Gastroesophageal sphincter (tissue), 4 donors: Measurements from ENCODE around the gene DHX35. TPM values are rescaled to one million over a fixed set of nuclear protein-coding genes. Genes with fewer than 3 reads are reported as not detected.

Source experiments
- ATAC-seq: fragments of 150-250 bp; one replicate; pipeline ENCODE4 v1.9.1; 2016; ENCODE audit warnings: mild to moderate bottlenecking, moderate library complexity
- H3K27ac ChIP-seq, 4 donors: fragments of 200-600 bp; sonication (generic) in 3 of 4; 1 replicate in 3 of 4; 2 replicates in 1 of 4; pipeline ENCODE4 v1.5.1; 2016 to 2019
- H3K27me3 ChIP-seq: fragments of 200-600 bp; sonication (generic); one replicate; pipeline ENCODE4 v1.5.1; 2019
- H3K36me3 ChIP-seq, 2 donors: fragments of 200-600 bp; sonication (generic); one replicate each; pipeline ENCODE4 v1.5.1; 2019; ENCODE audit warnings: control low read depth in 1 of 2
- H3K4me1 ChIP-seq, 3 donors: fragments of 200-600 bp; sonication (generic); 1 replicate in 2 of 3; 2 replicates in 1 of 3; pipeline ENCODE4 v1.5.1; 2016 to 2019; ENCODE audit warnings: control low read depth in 2 of 3
- H3K4me3 ChIP-seq, 2 donors: fragments of 200-600 bp; sonication (generic); one replicate each; pipeline ENCODE4 v1.5.1; 2019; ENCODE audit warnings: mild to moderate bottlenecking in 1 of 2, moderate library complexity in 1 of 2
- H3K9me3 ChIP-seq, 3 donors: fragments of 200-600 bp; sonication (generic); one replicate each; pipeline ENCODE4 v1.5.1; 2017 to 2019; ENCODE audit warnings: control low read depth in 2 of 3
- CTCF ChIP-seq, 4 experiments: fragments of 200-600 bp in 2 of 4; fragments of 450-650 bp in 2 of 4; sonication (generic) in 1 of 4; IDR thresholded peaks; one replicate each; pipeline ENCODE4 v1.5.1; 2017 to 2019; ENCODE audit warnings: antibody characterized with exemption in 4 of 4, mild to moderate bottlenecking in 2 of 4, moderate library complexity in 2 of 4
- EP300 ChIP-seq: sonication (generic); formaldehyde crosslinking; IDR thresholded peaks from one replicate; pipeline ENCODE4 v1.6.1; 2017; ENCODE audit warnings: antibody characterized with exemption, mild to moderate bottlenecking
- POLR2A ChIP-seq, 2 donors: fragments of 450-650 bp; IDR thresholded peaks; one replicate each; pipeline ENCODE4 v1.6.1; 2017; ENCODE audit warnings: antibody characterized with exemption in 2 of 2, mild to moderate bottlenecking in 2 of 2, moderate library complexity in 1 of 2
- POLR2AphosphoS5 ChIP-seq: sonication (generic); formaldehyde crosslinking; IDR thresholded peaks from one replicate; pipeline ENCODE4 v1.6.1; 2017; ENCODE audit warnings: antibody characterized with exemption
- WGBS, 2 donors: methylation state at CpG; one replicate each; pipeline ENCODE4 v1.1.5; 2018; ENCODE audit warnings: low coverage in 1 of 2; 5-methylcytosine and 5-hydroxymethylcytosine counted together
- total RNA-seq, 4 donors: library from RNA; depleted of rRNA; stranded (reverse); fragments of >200 nt; gene quantifications; one replicate each; pipeline ENCODE4 v1.1.0, GENCODE V29; 2016

DHX35 gene
- total RNA-seq, 4 donors from 2014 or later, result 23.0 to 34.1 (median 25.6) TPM

DNA sequence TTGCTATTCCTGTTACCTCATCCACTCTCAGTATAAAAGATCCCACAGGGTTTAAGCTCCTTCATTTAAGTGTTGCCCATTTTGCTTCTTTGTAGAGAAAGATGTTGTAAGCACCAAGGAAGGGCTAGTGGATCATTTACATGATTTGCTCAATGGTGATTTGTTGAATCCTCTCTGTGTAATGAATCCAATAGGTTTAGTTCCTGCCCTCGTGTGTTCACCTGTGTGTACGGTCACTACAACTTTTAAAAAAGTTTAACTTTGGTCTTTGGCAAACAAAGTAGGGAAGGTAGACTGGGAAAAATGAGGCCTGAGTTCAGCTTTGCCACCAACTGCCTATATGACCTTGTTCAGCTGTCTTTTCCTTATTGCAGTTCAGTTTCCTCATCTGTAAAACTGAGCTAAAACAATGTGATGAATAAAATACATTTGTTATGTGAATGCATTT, 51.5 kb downstream of the DHX35 start:
- ATAC-seq, result no peak
- peaks cover 0 to 93% of the 10 kb centered on the region in 2 donors for H3K36me3 ChIP-seq
- H3K27ac ChIP-seq, result no peak overlapping the region
- 83% methylated on average over 2 of the region's 2 CpGs; no CpG with 5 or more reads in 1 of the 2 donors for WGBS, 2 donors
- H3K4me1 ChIP-seq, result peaks cover 0 to 5% (median 0%) of the 10 kb centered on the region in 3 donors
- H3K27me3 ChIP-seq, result no peaks in the 10 kb centered on the region
- H3K9me3 ChIP-seq, result no peaks in the 10 kb centered on the region
- no peak for TF ChIP-seq CTCF (IDR thresholded peaks at IDR 0.05)
- TF ChIP-seq POLR2AphosphoS5, result no peak
- TF ChIP-seq POLR2A (IDR thresholded peaks at IDR 0.05), result no peak
- TF ChIP-seq EP300, result no peak
- H3K4me3 ChIP-seq, result no peak overlapping the region

- TF ChIP-seq CTCF (IDR thresholded peaks at IDR 0.05), result no peak
- TF ChIP-seq POLR2A (IDR thresholded peaks at IDR 0.05), result no peak
- TF ChIP-seq EP300, result no peak
- no peak for TF ChIP-seq POLR2AphosphoS5
- Histone ChIP-seq H3K36me3 (peaks cover 0 to 88% of the 10 kb centered on the region in 2 donors), H3K9me3 (no peaks in the 10 kb centered on the region), H3K27me3 (no peaks in the 10 kb centered on the region), H3K27ac (no peak overlapping the region), H3K4me1 (no peaks in the 10 kb centered on the region), H3K4me3 (no peak overlapping the region)
- WGBS, 2 donors, result 89% methylated on average over 3 of the region's 3 CpGs; no CpG with 5 or more reads in 1 of the 2 donors
- ATAC-seq, result no peak
These were observed 53.9 kb downstream of the DHX35 start for GRCh38 chr20:39016041-39016440.

- no peak for ATAC-seq
- H3K4me3 ChIP-seq, result no peak overlapping the region
- TF ChIP-seq EP300 (no peak), POLR2AphosphoS5 (no peak), CTCF (IDR thresholded peaks at IDR 0.05) (no peak), POLR2A (IDR thresholded peaks at IDR 0.05) (no peak)
- 88 to 91% methylated on average over 2 of the region's 2 CpGs for WGBS, 2 donors
- H3K27me3 ChIP-seq, result no peaks in the 10 kb centered on the region
- H3K36me3 ChIP-seq, result peaks cover 0 to 88% of the 10 kb centered on the region in 2 donors
- no peak overlapping the region for H3K27ac ChIP-seq
- no peaks in the 10 kb centered on the region for H3K4me1 ChIP-seq
- H3K9me3 ChIP-seq, result no peaks in the 10 kb centered on the region
These were observed 54.4 kb downstream of the DHX35 start for GRCh38 chr20:39016506-39016905.

DNA sequence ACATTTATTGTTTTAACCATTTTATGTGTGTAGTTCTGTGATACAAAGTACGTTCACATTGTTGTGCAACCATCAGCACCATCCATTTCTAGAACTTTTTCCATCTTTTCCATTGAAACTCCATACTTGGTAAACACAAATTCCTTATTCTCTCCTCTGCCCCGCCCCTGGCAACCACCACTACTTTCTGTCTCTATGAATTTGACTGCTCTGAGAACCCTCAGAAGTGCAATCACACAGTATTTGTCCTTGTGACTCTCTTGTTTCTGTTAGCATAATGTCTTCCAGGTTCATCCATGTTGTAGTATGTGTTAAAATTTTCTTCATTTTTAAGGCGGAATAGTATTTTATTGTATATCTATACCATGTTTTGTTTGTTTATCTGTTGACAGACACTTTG, 56.9 kb downstream of the DHX35 start:
- Histone ChIP-seq H3K4me1 (no peaks in the 10 kb centered on the region), H3K9me3 (no peaks in the 10 kb centered on the region), H3K27me3 (no peaks in the 10 kb centered on the region), H3K27ac (no peak overlapping the region), H3K4me3 (no peak overlapping the region), H3K36me3 (peaks cover 0 to 95% of the 10 kb centered on the region in 2 donors)
- no peak for TF ChIP-seq POLR2A (IDR thresholded peaks at IDR 0.05)
- ATAC-seq, result no peak
- WGBS, 2 donors, result 89 to 100% methylated on average over 1 to 3 of the region's 3 CpGs

DNA sequence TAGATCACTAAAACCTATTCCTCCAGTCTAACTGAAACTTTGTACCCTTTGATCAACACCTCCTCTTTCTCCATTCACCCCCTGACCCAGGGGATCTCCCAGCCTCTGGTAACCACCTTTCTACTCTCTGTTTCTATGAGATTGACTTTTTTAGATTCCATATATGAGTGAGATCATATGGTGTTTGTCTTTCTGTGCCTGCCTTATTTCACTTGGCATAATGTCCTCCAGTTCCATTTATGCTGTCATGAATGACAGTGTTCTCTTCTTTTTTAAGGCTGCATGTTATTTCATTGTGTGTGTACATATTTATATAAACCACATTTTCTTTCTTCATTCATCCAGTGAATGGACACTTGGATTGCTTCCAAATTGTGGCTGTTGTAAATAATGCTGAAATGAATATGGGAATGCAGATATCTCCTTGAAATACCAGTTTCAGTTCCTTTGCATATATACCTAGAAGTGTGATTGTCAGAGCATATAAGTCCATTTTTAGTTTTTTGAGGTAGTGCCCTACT, 57.7 kb downstream of the DHX35 start:
- Histone ChIP-seq H3K4me3 (no peak overlapping the region), H3K36me3 (peaks cover 0 to 95% of the 10 kb centered on the region in 2 donors), H3K4me1 (no peaks in the 10 kb centered on the region), H3K27ac (no peak overlapping the region), H3K27me3 (no peaks in the 10 kb centered on the region), H3K9me3 (no peaks in the 10 kb centered on the region)
- TF ChIP-seq EP300, result no peak
- no peak for TF ChIP-seq CTCF (IDR thresholded peaks at IDR 0.05)
- TF ChIP-seq POLR2AphosphoS5, result peak; percentile 25
- no peak for ATAC-seq
